Bronchial smooth muscle cell (primary cell): ENCODE results near the gene APOA4. TPM values are rescaled to one million over a fixed set of nuclear protein-coding genes. Genes with fewer than 3 reads are reported as not detected.

Experiments used
- total RNA-seq: library from RNA; depleted of rRNA; stranded (reverse); fragments of >200 nt; gene quantifications from 2 replicates; pipeline ENCODE4 v1.2.1, GENCODE V29; 2014

The APOA4 gene
- not detected in 2 replicates for total RNA-seq

GRCh38 chr11:116823031-116823843, at the start of gene APOA4:
TSS of gene APOA4 (minus strand) at chr11:116823304. CDS start at chr11:116823191, 113 bp downstream.

DNA sequence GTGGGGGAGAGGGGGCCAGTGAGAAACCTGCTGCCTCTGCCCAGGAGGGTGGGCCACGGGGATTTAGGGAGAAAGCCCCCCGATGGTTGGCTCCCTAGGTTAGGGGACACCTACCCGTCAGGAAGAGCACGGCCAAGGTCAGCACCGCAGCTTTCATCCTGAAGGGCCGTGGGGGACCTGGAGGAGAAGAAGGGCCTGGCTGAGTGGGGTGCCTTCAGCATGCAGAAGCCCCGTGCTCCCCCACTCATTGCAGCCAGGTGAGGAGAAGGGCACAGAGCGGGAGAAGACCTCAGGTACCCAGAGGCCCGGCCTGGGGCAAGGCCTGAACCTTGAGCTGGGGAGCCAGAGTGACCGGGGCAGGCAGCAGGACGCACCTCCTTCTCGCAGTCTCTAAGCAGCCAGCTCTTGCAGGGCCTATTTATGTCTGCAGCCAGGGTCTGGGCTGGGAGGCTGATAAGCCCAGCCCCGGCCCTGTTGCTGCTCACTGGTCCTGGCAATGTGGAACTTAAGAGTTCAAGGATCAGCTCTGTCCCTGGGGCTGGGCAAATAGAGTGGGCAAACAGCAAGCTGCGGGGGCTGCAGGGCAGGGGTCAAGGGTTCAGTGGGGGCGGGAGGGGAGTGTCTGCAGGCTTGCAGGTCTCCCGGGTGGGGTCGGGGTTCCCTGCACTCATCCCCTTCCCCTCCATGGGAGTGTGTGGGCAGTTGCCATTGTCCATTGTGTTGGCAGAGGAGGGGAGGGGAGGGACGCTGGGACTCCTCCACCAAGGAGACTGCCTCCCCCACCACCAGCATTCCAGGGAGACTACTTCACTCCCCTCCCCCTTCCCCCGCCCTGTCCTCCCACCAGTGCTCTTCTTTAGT, 14.4 kb upstream of the APOA4 start, which contains the start of gene APOA1:
Gene APOA1 (minus strand): TSS at position 392 of the 861 bp plus-strand sequence. CDS start 235 bp downstream, at position 157.

GRCh38 chr11:116829525-116830183, 6.5 kb upstream of the APOA4 start, which contains the start of gene APOC3:
TSS of gene APOC3 (plus strand) at chr11:116829907. CDS start at chr11:116830583, 676 bp downstream.

GRCh38 chr11:116791813-116792143, 31.3 kb downstream of the APOA4 start, which contains the start of gene APOA5:
TSS of gene APOA5 (minus strand) at chr11:116791879. CDS start at chr11:116791860, 19 bp downstream.

DNA sequence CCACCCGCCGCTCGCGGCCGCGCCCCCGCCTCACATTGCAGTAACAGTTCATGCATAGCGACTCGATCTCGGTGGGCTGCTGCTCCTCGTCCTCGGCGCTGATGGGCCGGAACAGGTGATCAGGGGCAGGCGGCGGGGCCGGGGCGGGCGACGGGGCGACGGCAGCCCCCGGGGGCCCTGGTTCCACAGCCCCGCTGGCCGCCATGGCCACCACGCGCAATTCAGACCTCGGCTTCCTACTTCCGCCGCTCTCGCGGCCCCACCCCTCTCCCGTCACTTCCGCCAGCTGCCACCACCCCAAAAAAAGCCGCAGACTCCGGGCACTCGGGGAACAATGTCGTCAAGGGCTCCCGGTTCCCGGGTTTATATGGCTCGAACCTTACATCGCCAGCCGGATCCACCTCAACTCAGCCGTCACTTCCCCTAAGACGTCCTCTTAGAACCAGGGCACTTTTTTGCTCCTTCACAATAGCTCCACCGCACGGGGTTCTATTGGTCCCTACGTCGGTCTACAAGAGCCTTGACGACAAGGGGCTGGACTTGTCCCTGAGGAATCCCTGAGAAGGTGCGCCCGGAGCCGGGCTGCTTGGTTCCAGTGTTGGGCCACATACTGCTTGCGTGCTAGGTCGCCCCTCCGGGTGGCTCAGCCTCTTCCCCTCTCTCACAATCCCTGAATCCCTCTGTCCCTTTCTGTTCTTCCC, 35.2 kb downstream of the APOA4 start, which contains the start of gene ZPR1:
Gene ZPR1 (minus strand): TSS at position 238 of the 701 bp plus-strand sequence. CDS start 33 bp downstream, at position 205.

GRCh38 chr11:116772443-116773202, 50.5 kb downstream of the APOA4 start, which contains the start of gene BUD13:
TSS of gene BUD13 (minus strand) at chr11:116772987. CDS start at chr11:116772964, 23 bp downstream.

Other genes starting within 250 kb of the APOA4 start
- 9.1 and 11.2 TPM in 2 replicates for gene BUD13, start 50.3 kb downstream of the APOA4 start, total RNA-seq
- 17.2 and 24.0 TPM in 2 replicates for gene ZPR1, start 35.3 kb downstream of the APOA4 start, total RNA-seq
- gene APOA5, start 31.4 kb downstream of the APOA4 start, total RNA-seq: under 0.01 TPM in 1 of 2 replicates, not detected in the other
- not detected in 2 replicates for gene APOC3, start 6.6 kb upstream of the APOA4 start, total RNA-seq
- 0.69 TPM in 1 of 2 replicates, not detected in the other for gene APOA1, start 14.3 kb upstream of the APOA4 start, total RNA-seq